ENCODE data around the gene SMAD3. TPM values are rescaled to one million over a fixed set of nuclear protein-coding genes. Genes with fewer than 3 reads are reported as not detected.
A peak's percentile ranks its signal among the peaks of the same experiment; 100 is the strongest.

Gene SMAD3
- total RNA-seq, 1 donor from 2014 or later = 34.6 TPM

DNA sequence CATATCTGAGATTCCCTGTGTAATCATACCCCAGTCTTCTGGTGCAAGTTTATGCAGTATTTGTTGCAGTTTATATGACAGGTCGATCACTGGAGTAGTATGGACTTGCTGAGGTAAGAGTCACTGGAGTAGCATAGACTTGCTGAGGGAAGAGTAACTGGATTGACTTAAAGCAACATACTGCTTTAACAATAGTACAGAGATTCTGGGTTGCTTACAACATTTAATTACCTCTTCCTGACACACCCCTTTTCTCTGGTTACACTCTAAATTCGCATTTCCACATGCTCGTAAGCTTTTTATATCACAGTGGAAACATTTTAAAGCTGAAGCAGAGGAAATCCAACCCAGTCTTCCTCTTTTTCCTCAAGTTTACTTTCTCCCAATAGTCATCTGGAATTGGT is 177.3 kb downstream of the SMAD3 start:
- peak; percentile 56 for DNase-seq

Other genes with a start within 250 kb of the SMAD3 start
- 19.4 TPM for gene AAGAB, start 189.1 kb downstream of the SMAD3 start, total RNA-seq
- 0.89 TPM for gene IQCH, start 189.2 kb downstream of the SMAD3 start, total RNA-seq